ENCODE measurements around the gene GNAI2.
"Not testable (repeated sequence)": the region's sequence is repeated elsewhere in the genome, so short reads cannot be mapped to it uniquely, and the experiment has no call there.

The GNAI2 gene

GRCh38 chr3:50241163-50241562 lies 5.2 kb downstream of the GNAI2 start:
- DNase-seq (ENCODE audit: insufficient read length, low spot score): no peak
- TF ChIP-seq CTCF (IDR thresholded peaks at IDR 0.05; ENCODE audit: insufficient read depth, missing control alignments): no peak
- FAIRE-seq: no peak

GRCh38 chr3:50241713-50242380 lies 5.8 kb downstream of the GNAI2 start:
- DNase-seq (ENCODE audit: insufficient read length, low spot score): no peak
- no peak for TF ChIP-seq CTCF (IDR thresholded peaks at IDR 0.05; ENCODE audit: insufficient read depth, missing control alignments)
- no peak for FAIRE-seq

- DNase-seq (ENCODE audit: insufficient read length, low spot score): no peak
- TF ChIP-seq CTCF (IDR thresholded peaks at IDR 0.05; ENCODE audit: insufficient read depth, missing control alignments): no peak
- no peak for FAIRE-seq
Observed at GRCh38 chr3:50242381-50242770, 6.4 kb downstream of the GNAI2 start.

GRCh38 chr3:50242851-50243542 lies 7.0 kb downstream of the GNAI2 start:
- FAIRE-seq (no peak), DNase-seq (ENCODE audit: insufficient read length, low spot score) (no peak)
- no peak for TF ChIP-seq CTCF (IDR thresholded peaks at IDR 0.05; ENCODE audit: insufficient read depth, missing control alignments)

GRCh38 chr3:50243543-50243895 lies 7.5 kb downstream of the GNAI2 start:
- DNase-seq (ENCODE audit: insufficient read length, low spot score) (no peak), FAIRE-seq (no peak)
- no peak for TF ChIP-seq CTCF (IDR thresholded peaks at IDR 0.05; ENCODE audit: insufficient read depth, missing control alignments)

- not testable (repeated sequence) for DNase-seq (ENCODE audit: insufficient read length, low spot score); FAIRE-seq
Observed at GRCh38 chr3:50244813-50245212, 8.8 kb downstream of the GNAI2 start.

- DNase-seq (ENCODE audit: insufficient read length, low spot score) (no peak), FAIRE-seq (no peak)
Observed at GRCh38 chr3:50245251-50245745, 9.3 kb downstream of the GNAI2 start.

More at GRCh38 chr3:50245251-50245745, 9.3 kb downstream of the GNAI2 start:
- TF ChIP-seq CTCF (IDR thresholded peaks at IDR 0.05; ENCODE audit: insufficient read depth, missing control alignments): no peak

Data from D721Med (cell line).